ENCODE data around the gene HEATR5A. TPM values are rescaled to one million over a fixed set of nuclear protein-coding genes. Genes with fewer than 3 reads are reported as not detected.
A peak's percentile ranks its signal among the peaks of the same experiment; 100 is the strongest.
"Not testable (repeated sequence)": the region's sequence is repeated elsewhere in the genome, so short reads cannot be mapped to it uniquely, and the experiment has no call there.

Gene HEATR5A
- total and polyA plus RNA-seq, 2 of the 13 experiments (the other 11 are each of a cell fraction or from before 2014, with no cell fraction given), result 36.4 to 105 TPM

- TF ChIP-seq ZBTB40 (IDR thresholded peaks at IDR 0.05), result not testable (repeated sequence)
- TF ChIP-seq ZBTB40 (CRISPR knock-in tag; IDR thresholded peaks at IDR 0.05) (peak; percentile 87; the same call in 1 of the 2 replicates), ZNF782 (CRISPR knock-in tag; IDR thresholded peaks at IDR 0.05; ENCODE audit: borderline replicate concordance) (0 out of 2 replicates have a peak, but pooled peaks have one; percentile 79), NR2C2 (CRISPR knock-in tag; IDR thresholded peaks at IDR 0.05; ENCODE audit: borderline replicate concordance) (peak; percentile 87), ZNF761 (CRISPR knock-in tag; conservative IDR thresholded peaks at IDR 0.05) (peak; percentile 96), KDM4B (CRISPR knock-in tag; IDR thresholded peaks at IDR 0.05) (peak; percentile 97), DNMT3B (CRISPR knock-in tag; conservative IDR thresholded peaks at IDR 0.05) (peak; percentile 89), RAD21 (CRISPR knock-in tag; IDR thresholded peaks at IDR 0.05) (peak; percentile 60), ZBTB46 (CRISPR knock-in tag; IDR thresholded peaks at IDR 0.05; ENCODE audit: borderline replicate concordance) (0 out of 2 replicates have a peak, but pooled peaks have one; percentile 24), ZNF274 (CRISPR knock-in tag; IDR thresholded peaks at IDR 0.05) (peak; percentile 50; the same call in 1 of the 2 replicates), ZNF34 (CRISPR knock-in tag; IDR thresholded peaks at IDR 0.05; ENCODE audit: borderline replicate concordance) (peak; percentile 61; the same call in 1 of the 2 replicates), ZNF253 (CRISPR knock-in tag; IDR thresholded peaks at IDR 0.05; ENCODE audit: borderline replicate concordance) (peak; percentile 18; the same call in 1 of the 2 replicates), ZNF569 (CRISPR knock-in tag; IDR thresholded peaks at IDR 0.05; ENCODE audit: borderline replicate concordance) (peak; percentile 98), ZBTB34 (CRISPR knock-in tag; IDR thresholded peaks at IDR 0.05) (peak; percentile 99), ZIK1 (CRISPR knock-in tag; IDR thresholded peaks at IDR 0.05; ENCODE audit: borderline replicate concordance, low read depth) (peak; percentile 6; the same call in 1 of the 2 replicates), BRD4 (CRISPR knock-in tag; IDR thresholded peaks at IDR 0.05) (peak; percentile 79; the same call in 1 of the 2 replicates)
Measured at GRCh38 chr14:31257554-31258426, 162.6 kb downstream of the HEATR5A start (continued).
